ENCODE data around the gene UAP1L1. TPM values are rescaled to one million over a fixed set of nuclear protein-coding genes. Genes with fewer than 3 reads are reported as not detected.

Gene UAP1L1
- total RNA-seq, 2 experiments from 2014 or later: 6.5 to 6.8 TPM

GRCh38 chr9:137107982-137108381, 30.7 kb downstream of the UAP1L1 start:
- ChIA-PET CTCF (interaction anchor here (1.0 kb wide), 1 partner anchor 10 kb away, joined by 5 read pairs; no protein-coding TSS in a partner anchor), POLR2A (interaction anchor here (0.5 to 1.8 kb wide), 3 partner anchors 12 to 169 kb away, joined by 3 to 6 read pairs (median 3); no protein-coding TSS in a partner anchor)

DNA sequence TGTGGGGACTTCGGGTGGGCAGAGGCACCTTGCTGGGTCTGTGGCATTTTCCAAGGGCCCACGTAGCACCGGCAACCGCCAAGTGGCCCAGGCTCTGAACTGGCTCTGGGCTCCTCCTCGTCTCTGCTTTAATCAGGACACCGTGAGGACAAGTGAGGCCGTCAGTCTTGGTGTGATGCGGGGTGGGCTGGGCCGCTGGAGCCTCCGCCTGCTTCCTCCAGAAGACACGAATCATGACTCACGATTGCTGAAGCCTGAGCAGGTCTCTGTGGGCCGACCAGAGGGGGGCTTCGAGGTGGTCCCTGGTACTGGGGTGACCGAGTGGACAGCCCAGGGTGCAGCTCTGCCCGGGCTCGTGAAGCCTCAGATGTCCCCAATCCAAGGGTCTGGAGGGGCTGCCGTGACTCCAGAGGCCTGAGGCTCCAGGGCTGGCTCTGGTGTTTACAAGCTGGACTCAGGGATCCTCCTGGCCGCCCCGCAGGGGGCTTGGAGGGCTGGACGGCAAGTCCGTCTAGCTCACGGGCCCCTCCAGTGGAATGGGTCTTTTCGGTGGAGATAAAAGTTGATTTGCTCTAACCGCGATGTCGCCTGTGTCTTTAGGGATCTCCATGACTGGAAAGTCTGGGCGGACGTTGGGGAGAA, 31.4 kb downstream of the UAP1L1 start:
- H3K27ac ChIP-seq (ENCODE audit: low read depth in 1 of 2, low read length in 2 of 2): no peak overlapping the region
- POLR2A ChIA-PET: interaction anchor here (0.5 to 1.8 kb wide), 2 partner anchors 13 to 170 kb away, joined by 3 to 6 read pairs; no protein-coding TSS in a partner anchor
- H3K9me3 Mint-ChIP-seq: no peaks in the 10 kb centered on the region
- peaks cover 88% of the 10 kb centered on the region for H3K36me3 ChIP-seq (ENCODE audit: insufficient read depth, low read length)
- intact Hi-C loops (cut with DNase I, micrococcal nuclease): no loop called here
- no peak overlapping the region for H3K27ac Mint-ChIP-seq
- TF ChIP-seq, protein P1, sequence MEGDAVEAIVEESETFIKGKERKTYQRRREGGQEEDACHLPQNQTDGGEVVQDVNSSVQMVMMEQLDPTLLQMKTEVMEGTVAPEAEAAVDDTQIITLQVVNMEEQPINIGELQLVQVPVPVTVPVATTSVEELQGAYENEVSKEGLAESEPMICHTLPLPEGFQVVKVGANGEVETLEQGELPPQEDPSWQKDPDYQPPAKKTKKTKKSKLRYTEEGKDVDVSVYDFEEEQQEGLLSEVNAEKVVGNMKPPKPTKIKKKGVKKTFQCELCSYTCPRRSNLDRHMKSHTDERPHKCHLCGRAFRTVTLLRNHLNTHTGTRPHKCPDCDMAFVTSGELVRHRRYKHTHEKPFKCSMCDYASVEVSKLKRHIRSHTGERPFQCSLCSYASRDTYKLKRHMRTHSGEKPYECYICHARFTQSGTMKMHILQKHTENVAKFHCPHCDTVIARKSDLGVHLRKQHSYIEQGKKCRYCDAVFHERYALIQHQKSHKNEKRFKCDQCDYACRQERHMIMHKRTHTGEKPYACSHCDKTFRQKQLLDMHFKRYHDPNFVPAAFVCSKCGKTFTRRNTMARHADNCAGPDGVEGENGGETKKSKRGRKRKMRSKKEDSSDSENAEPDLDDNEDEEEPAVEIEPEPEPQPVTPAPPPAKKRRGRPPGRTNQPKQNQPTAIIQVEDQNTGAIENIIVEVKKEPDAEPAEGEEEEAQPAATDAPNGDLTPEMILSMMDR (IDR thresholded peaks at IDR 0.05): no peak
- H3K4me3 ChIP-seq (ENCODE audit: low read length): no peak overlapping the region
- H3K36me3 Mint-ChIP-seq (ENCODE audit: low read depth): peaks cover 28% of the 10 kb centered on the region
- CTCF ChIA-PET: no interaction called here
- H3K4me1 ChIP-seq (ENCODE audit: insufficient read depth, low read length): peaks cover 19% of the 10 kb centered on the region
- DNase-seq (no peak), ATAC-seq (ENCODE audit: poor library complexity) (no peak)
- no peaks in the 10 kb centered on the region for H3K27me3 ChIP-seq (ENCODE audit: control insufficient read depth in 1 of 2, insufficient read depth in 2 of 2, low read length in 2 of 2)
- H3K4me3 Mint-ChIP-seq: no peak overlapping the region
- H3K27me3 Mint-ChIP-seq: no peaks in the 10 kb centered on the region
- H3K9me3 ChIP-seq (ENCODE audit: control insufficient read depth in 1 of 2, insufficient read depth in 1 of 2, low read length in 2 of 2): no peaks in the 10 kb centered on the region
- H3K4me1 Mint-ChIP-seq (ENCODE audit: low read depth): no peaks in the 10 kb centered on the region

More at GRCh38 chr9:137107982-137108381, 30.7 kb downstream of the UAP1L1 start:
- Mint-ChIP-seq H3K4me3 (no peak overlapping the region), H3K4me1 (ENCODE audit: low read depth) (no peaks in the 10 kb centered on the region), H3K9me3 (no peaks in the 10 kb centered on the region), H3K27me3 (no peaks in the 10 kb centered on the region), H3K27ac (no peak overlapping the region), H3K36me3 (ENCODE audit: low read depth) (peaks cover 22% of the 10 kb centered on the region)
- ATAC-seq (ENCODE audit: poor library complexity) (no peak), DNase-seq (no peak)
- peaks cover 95% of the 10 kb centered on the region for H3K36me3 ChIP-seq (ENCODE audit: insufficient read depth, low read length)
- H3K4me3 ChIP-seq (ENCODE audit: low read length): no peak overlapping the region
- intact Hi-C loops (cut with DNase I, micrococcal nuclease): no loop called here
- H3K27me3 ChIP-seq (ENCODE audit: control insufficient read depth in 1 of 2, insufficient read depth in 2 of 2, low read length in 2 of 2): no peaks in the 10 kb centered on the region
- H3K4me1 ChIP-seq (ENCODE audit: insufficient read depth, low read length): peaks cover 12% of the 10 kb centered on the region
- H3K9me3 ChIP-seq (ENCODE audit: control insufficient read depth in 1 of 2, insufficient read depth in 1 of 2, low read length in 2 of 2): no peaks in the 10 kb centered on the region
- TF ChIP-seq, protein P1 (IDR thresholded peaks at IDR 0.05): no peak
- no peak overlapping the region for H3K27ac ChIP-seq (ENCODE audit: low read depth in 1 of 2, low read length in 2 of 2)

DNA sequence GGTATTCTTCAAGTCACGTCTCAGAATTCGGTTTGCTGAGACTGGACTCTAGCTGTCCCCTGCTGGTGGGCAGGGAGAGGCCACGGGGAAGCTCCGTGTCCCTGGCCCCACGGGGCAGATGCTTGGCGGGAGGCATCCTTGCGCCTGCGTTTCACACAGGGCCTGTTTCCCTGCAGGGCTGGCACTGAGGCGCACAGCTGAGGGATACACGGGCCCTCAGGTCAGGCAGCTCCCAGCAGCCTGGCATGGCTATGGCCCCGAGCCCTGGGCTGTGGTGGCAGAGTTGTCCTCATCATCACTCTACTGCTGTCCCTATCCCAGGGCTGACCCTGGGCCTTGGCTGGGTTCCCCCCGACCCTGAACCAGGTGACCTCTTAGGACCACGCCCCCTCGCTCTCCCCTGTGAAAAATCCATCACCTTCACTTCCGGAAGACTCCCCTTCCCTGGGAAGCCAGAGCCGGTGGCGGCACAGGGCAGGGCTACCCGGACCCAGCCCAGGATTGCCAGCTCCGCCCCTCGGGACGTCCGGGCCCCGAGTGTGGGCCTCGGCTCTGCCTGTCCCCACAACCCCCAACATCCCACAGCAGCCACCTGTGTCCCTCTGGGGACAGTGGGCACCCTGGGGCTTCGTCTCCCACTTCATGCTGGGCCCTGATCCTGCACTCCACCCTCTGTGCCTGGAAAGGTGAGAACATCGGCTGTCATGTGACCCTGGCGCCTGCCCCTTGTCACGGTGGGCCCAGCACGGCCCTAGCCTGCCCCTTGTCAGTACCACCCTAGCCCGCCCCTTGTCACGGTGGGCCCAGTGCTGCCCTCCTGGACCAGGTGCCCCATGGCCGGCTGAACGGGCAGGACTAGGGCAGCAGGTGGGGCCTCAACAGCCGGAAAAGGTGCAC, 32.2 kb downstream of the UAP1L1 start:
- CTCF ChIA-PET: no interaction called here
- Mint-ChIP-seq H3K27me3 (no peaks in the 10 kb centered on the region), H3K27ac (no peak overlapping the region), H3K4me3 (no peak overlapping the region), H3K4me1 (ENCODE audit: low read depth) (no peaks in the 10 kb centered on the region), H3K36me3 (ENCODE audit: low read depth) (peaks cover 28% of the 10 kb centered on the region), H3K9me3 (no peaks in the 10 kb centered on the region)
- Histone ChIP-seq H3K4me1 (ENCODE audit: insufficient read depth, low read length) (peaks cover 20% of the 10 kb centered on the region), H3K27ac (ENCODE audit: low read depth in 1 of 2, low read length in 2 of 2) (no peak overlapping the region), H3K36me3 (ENCODE audit: insufficient read depth, low read length) (peaks cover 82% of the 10 kb centered on the region), H3K4me3 (ENCODE audit: low read length) (no peak overlapping the region), H3K9me3 (ENCODE audit: control insufficient read depth in 1 of 2, insufficient read depth in 1 of 2, low read length in 2 of 2) (no peaks in the 10 kb centered on the region), H3K27me3 (ENCODE audit: control insufficient read depth in 1 of 2, insufficient read depth in 2 of 2, low read length in 2 of 2) (no peaks in the 10 kb centered on the region)
- DNase-seq (no peak), ATAC-seq (ENCODE audit: poor library complexity) (no peak)
- TF ChIP-seq, protein P1 (IDR thresholded peaks at IDR 0.05): no peak
- intact Hi-C loops (cut with DNase I, micrococcal nuclease): no loop called here
- POLR2A ChIA-PET: interaction anchor here (1.8 kb wide), 1 partner anchor 14 kb away, joined by 6 read pairs; no protein-coding TSS in a partner anchor

Measured in CD4-positive, alpha-beta T cell (primary cell).